GM23338 (cell line): ENCODE data around the gene DSCAML1. TPM values are rescaled to one million over a fixed set of nuclear protein-coding genes. Genes with fewer than 3 reads are reported as not detected.

Experiments used
- ATAC-seq: fragments of 200-7000 bp; cut with Tn5 transposase; 3 replicates; pipeline ENCODE4 v1.9.1; 2020
- DNase-seq: peaks from one replicate; pipeline ENCODE4 v3.0.0-alpha.2; 2015; ENCODE audit warnings: low spot score
- H2AFZ ChIP-seq: fragments of 200-600 bp; sonication (generic); 2 replicates; pipeline ENCODE4 v1.8.0; 2016; ENCODE audit warnings: antibody characterized with exemption, mild to moderate bottlenecking, moderate library complexity
- H3F3A ChIP-seq: fragments of 200-600 bp; sonication (generic); replicated peaks from 2 replicates; pipeline ENCODE4 v1.8.0; 2017; ENCODE audit warnings: antibody characterized with exemption, mixed run types, low read depth
- H3K27ac ChIP-seq: fragments of 200-600 bp; sonication (generic); 2 replicates; pipeline ENCODE4 v1.6.1; 2016; ENCODE audit warnings: low read depth
- H3K27me3 ChIP-seq: fragments of 200-600 bp; sonication (generic); 2 replicates; pipeline ENCODE4 v1.8.0; 2016; ENCODE audit warnings: mild to moderate bottlenecking, mixed run types, moderate library complexity; ENCODE audit not compliant: insufficient read depth
- H3K36me3 ChIP-seq: fragments of 200-600 bp; sonication (generic); 2 replicates; pipeline ENCODE4 v1.8.0; 2016; ENCODE audit warnings: mild to moderate bottlenecking; ENCODE audit not compliant: insufficient read depth
- H3K4me1 ChIP-seq: fragments of 200-600 bp; sonication (generic); 2 replicates; pipeline ENCODE4 v1.8.0; 2016; ENCODE audit warnings: mild to moderate bottlenecking, moderate library complexity; ENCODE audit not compliant: insufficient read depth
- H3K4me2 ChIP-seq: fragments of 200-600 bp; sonication (generic); 2 replicates; pipeline ENCODE4 v1.7.1; 2017; ENCODE audit warnings: mixed run types
- H3K4me3 ChIP-seq: fragments of 200-600 bp; sonication (generic); 2 replicates; pipeline ENCODE4 v1.6.1; 2016; ENCODE audit warnings: mixed run types
- H3K79me2 ChIP-seq: fragments of 200-600 bp; sonication (generic); replicated peaks from 2 replicates; pipeline ENCODE4 v1.8.0; 2017; ENCODE audit warnings: mild to moderate bottlenecking; ENCODE audit not compliant: insufficient read depth
- H3K9me2 ChIP-seq: fragments of 200-600 bp; sonication (generic); 2 replicates; pipeline ENCODE4 v1.8.0; 2017; ENCODE audit not compliant: insufficient read depth
- H4K20me1 ChIP-seq: fragments of 200-600 bp; sonication (generic); replicated peaks from 2 replicates; pipeline ENCODE4 v1.8.0; 2017; ENCODE audit warnings: mild to moderate bottlenecking; ENCODE audit not compliant: insufficient read depth
- H3K27ac Mint-ChIP-seq: 2 replicates; pipeline ENCODE4 v1.8.0; 2020; ENCODE audit warnings: inconsistent platforms, mild to moderate bottlenecking, moderate library complexity, mixed read lengths
- H3K27me3 Mint-ChIP-seq: 3 replicates; pipeline ENCODE4 v1.8.0; 2022; ENCODE audit warnings: low read depth, mild to moderate bottlenecking, moderate library complexity, mixed read lengths, inconsistent platforms; ENCODE audit not compliant: insufficient read depth, poor library complexity
- H3K36me3 Mint-ChIP-seq: 3 replicates; pipeline ENCODE4 v1.8.0; 2021; ENCODE audit warnings: low read depth, mild to moderate bottlenecking, inconsistent platforms, moderate library complexity, mixed read lengths
- H3K4me1 Mint-ChIP-seq: 3 replicates; pipeline ENCODE4 v1.8.0; 2020; ENCODE audit warnings: mild to moderate bottlenecking, inconsistent platforms, mixed read lengths
- H3K4me3 Mint-ChIP-seq: 3 replicates; pipeline ENCODE4 v1.8.0; 2021; ENCODE audit warnings: moderate library complexity, mild to moderate bottlenecking, inconsistent platforms, mixed read lengths
- H3K9me3 Mint-ChIP-seq: 3 replicates; pipeline ENCODE4 v1.8.0; 2020; ENCODE audit warnings: moderate library complexity, mild to moderate bottlenecking, inconsistent platforms, mixed read lengths
- CREB1 ChIP-seq: fragments of 250-450 bp; sonication (Bioruptor Pico); IDR thresholded peaks from 2 replicates; pipeline ENCODE4 v1.5.0; 2020; ENCODE audit warnings: low read depth, mild to moderate bottlenecking, moderate library complexity
- CTCF ChIP-seq, 2 experiments: fragments of 200-600 bp in 1 of 2; sonication (generic) in 1 of 2; conservative IDR thresholded peaks; 2 replicates each; pipeline versions ENCODE4 v1.5.1 to v1.6.1; 2016 to 2017; ENCODE audit warnings: antibody characterized with exemption in 2 of 2, low read depth in 2 of 2, mild to moderate bottlenecking in 2 of 2, moderate library complexity in 1 of 2
- EZH2 ChIP-seq: fragments of 200-600 bp; sonication (generic); IDR thresholded peaks from one replicate; pipeline ENCODE4 v1.8.0; 2017; ENCODE audit warnings: antibody characterized with exemption, mild to moderate bottlenecking, low read depth; ENCODE audit not compliant: unreplicated experiment
- EZH2phosphoT487 ChIP-seq: fragments of 200-600 bp; sonication (generic); IDR thresholded peaks from one replicate; pipeline ENCODE4 v1.8.1; 2018; ENCODE audit warnings: antibody characterized with exemption; ENCODE audit not compliant: unreplicated experiment
- JUNB ChIP-seq: IDR thresholded peaks from one replicate; pipeline ENCODE4 v1.6.1; 2016; ENCODE audit warnings: antibody characterized with exemption; ENCODE audit not compliant: unreplicated experiment
- POLR2AphosphoS5 ChIP-seq: IDR thresholded peaks from 2 replicates; pipeline ENCODE4 v1.6.1; 2016; ENCODE audit warnings: antibody characterized with exemption, low read depth
- REST ChIP-seq: IDR thresholded peaks from one replicate; pipeline ENCODE4 v1.6.1; 2018; ENCODE audit warnings: antibody characterized with exemption; ENCODE audit not compliant: unreplicated experiment
- STAT1 ChIP-seq: IDR thresholded peaks from one replicate; pipeline ENCODE4 v1.6.1; 2016; ENCODE audit warnings: antibody characterized with exemption; ENCODE audit not compliant: unreplicated experiment
- ZNF331 ChIP-seq: fragments of 250-450 bp; sonication (Bioruptor Pico); IDR thresholded peaks from 2 replicates; pipeline ENCODE4 v1.5.0; 2020; ENCODE audit warnings: low read depth, mild to moderate bottlenecking, moderate library complexity
- ZNF462 ChIP-seq: fragments of 250-450 bp; sonication (Bioruptor Pico); IDR thresholded peaks from 2 replicates; pipeline ENCODE4 v1.5.0; 2020; ENCODE audit warnings: mild to moderate bottlenecking, moderate library complexity
- polyA plus RNA-seq: library from polyadenylated mRNA; unstranded; fragments of >200 nt; fragmentation: Nextera tagmentation; extraction: Ambion mirVana; gene quantifications from 2 replicates; pipeline ENCODE4 v1.2.1, GENCODE V29; 2016
- total RNA-seq: library from RNA; depleted of rRNA; stranded (reverse); fragments of >200 nt; shearing (Covaris generic); gene quantifications from 2 replicates; pipeline ENCODE4 v1.2.3, GENCODE V29; 2014

Gene DSCAML1
- total and polyA plus RNA-seq, 2 experiments from 2014 or later: 0.17 TPM; not detected in 1

GRCh38 chr11:117829369-117829725 lies 32.3 kb upstream of the DSCAML1 start (continued):
- no peak for TF ChIP-seq CTCF (conservative IDR thresholded peaks at IDR 0.05; ENCODE audit: low read depth in 2 of 2)
- TF ChIP-seq POLR2AphosphoS5: no peak
- TF ChIP-seq JUNB: no peak
- no peak for TF ChIP-seq ZNF331
- TF ChIP-seq REST: no peak

- Mint-ChIP-seq H3K27ac (no peak overlapping the region), H3K27me3 (peaks cover 24% of the 10 kb centered on the region), H3K4me1 (peaks cover 28% of the 10 kb centered on the region), H3K9me3 (no peaks in the 10 kb centered on the region), H3K4me3 (no peak overlapping the region), H3K36me3 (no peaks in the 10 kb centered on the region)
- no peaks in the 10 kb centered on the region for H4K20me1 ChIP-seq
- no peak overlapping the region for H2AFZ ChIP-seq
- H3K9me2 ChIP-seq: no peaks in the 10 kb centered on the region
- H3K4me3 ChIP-seq: no peak overlapping the region
- H3K4me2 ChIP-seq: no peak overlapping the region
- no peak overlapping the region for H3K27ac ChIP-seq
- H3K4me1 ChIP-seq: peaks cover 8% of the 10 kb centered on the region; the same call in 1 of the 2 replicates
- DNase-seq: no peak
- no peaks in the 10 kb centered on the region for H3F3A ChIP-seq
- H3K79me2 ChIP-seq: no peaks in the 10 kb centered on the region
- no peaks in the 10 kb centered on the region for H3K27me3 ChIP-seq
- no peaks in the 10 kb centered on the region for H3K36me3 ChIP-seq
- no peak for ATAC-seq
- TF ChIP-seq EZH2phosphoT487 (no peak), CREB1 (CRISPR knock-in tag) (no peak), STAT1 (no peak), ZNF331 (no peak), EZH2 (no peak), CTCF (conservative IDR thresholded peaks at IDR 0.05; ENCODE audit: low read depth in 2 of 2) (no peak), ZNF462 (CRISPR knock-in tag) (no peak), JUNB (no peak)
Measured at GRCh38 chr11:117828611-117829368, 31.8 kb upstream of the DSCAML1 start.
